Activated CD4-positive, alpha-beta memory T cell treated with anti-CD3 and anti-CD28 coated beads for 36 hours (primary cell): ENCODE data around the gene SFXN2. TPM values are rescaled to one million over a fixed set of nuclear protein-coding genes. Genes with fewer than 3 reads are reported as not detected.
"Not testable (repeated sequence)": the region's sequence is repeated elsewhere in the genome, so short reads cannot be mapped to it uniquely, and the experiment has no call there.

Experiments
- CTCF ChIA-PET: fragments of 350-600 bp; sonication (Branson Sonifier 250); formaldehyde crosslinking; loops from one replicate; lab custom pipeline; 2021; ENCODE audit warnings: antibody characterized with exemption, inconsistent platforms; lab: Charles Lee
- POLR2A ChIA-PET: fragments of 350-600 bp; sonication (Branson Sonifier 250); formaldehyde crosslinking; loops from one replicate; lab custom pipeline; 2021; ENCODE audit warnings: antibody characterized with exemption; lab: Charles Lee
- DNase-seq: peaks from one replicate; pipeline ENCODE4 v3.0.0-alpha.2; 2020
- H3K27ac Mint-ChIP-seq: one replicate; pipeline ENCODE4 v1.8.0; 2021; ENCODE audit warnings: mixed read lengths
- H3K27me3 Mint-ChIP-seq: one replicate; pipeline ENCODE4 v1.8.0; 2021; ENCODE audit warnings: mixed read lengths
- H3K36me3 Mint-ChIP-seq: one replicate; pipeline ENCODE4 v1.8.0; 2021; ENCODE audit warnings: mixed read lengths
- H3K4me1 Mint-ChIP-seq: one replicate; pipeline ENCODE4 v1.8.0; 2021; ENCODE audit warnings: low read depth, mixed read lengths
- H3K4me3 Mint-ChIP-seq: one replicate; pipeline ENCODE4 v1.8.0; 2021; ENCODE audit warnings: mild to moderate bottlenecking, mixed read lengths
- H3K9me3 Mint-ChIP-seq: one replicate; pipeline ENCODE4 v1.8.0; 2021; ENCODE audit warnings: mixed read lengths
- intact Hi-C: fragments of 100-400 bp; cut with micrococcal nuclease; formaldehyde crosslinking; loops from one replicate; pipeline ENCODE4 v1.15.1; 2023
- total RNA-seq, 2 experiments: library from RNA; stranded (reverse); gene quantifications; one replicate each; pipeline ENCODE4 v1.2.3, GENCODE V29; 2021

SFXN2 gene
- total RNA-seq, 2 experiments from 2014 or later, result 14.7 to 17.8 TPM

- peaks cover 35% of the 10 kb centered on the region for H3K4me1 Mint-ChIP-seq
- not testable (repeated sequence) for DNase-seq, H3K9me3 Mint-ChIP-seq, H3K4me3 Mint-ChIP-seq, H3K27ac Mint-ChIP-seq, H3K36me3 Mint-ChIP-seq, H3K27me3 Mint-ChIP-seq
- CTCF ChIA-PET, result interaction anchor here (1.5 to 2.7 kb wide), 3 partner anchors 11 to 240 kb away, joined by 4 to 13 read pairs (median 12); partner anchors contain the start of genes ACTR1A, ARL3 and SFXN2
- intact Hi-C loops, result loop anchor here (10.0 kb wide), 2 partner anchors 172 to 622 kb away; partner anchors contain the start of genes CNNM2 and TAF5
- POLR2A ChIA-PET, result interaction anchor here (2.0 to 3.1 kb wide), 3 partner anchors 10 to 176 kb away, joined by 4 to 19 read pairs (median 7); partner anchors contain the start of genes ARL3, CNNM2 and SFXN2
Observed at GRCh38 chr10:102742313-102742712, 27.9 kb downstream of the SFXN2 start.

- DNase-seq, result peak; percentile 23
- no peaks in the 10 kb centered on the region for H3K36me3 Mint-ChIP-seq
- POLR2A ChIA-PET, result interaction anchor here (2.0 to 3.1 kb wide), 3 partner anchors 11 to 175 kb away, joined by 4 to 19 read pairs (median 7); partner anchors contain the start of genes ARL3, CNNM2 and SFXN2
- intact Hi-C loops, result loop anchor here (1.0 to 10.0 kb wide), 6 partner anchors 29 to 622 kb away; partner anchors contain the start of genes ARL3, BORCS7, CNNM2 and SFXN2
- H3K27ac Mint-ChIP-seq, result peak overlapping the region; percentile 67
- H3K9me3 Mint-ChIP-seq, result no peaks in the 10 kb centered on the region
- no peaks in the 10 kb centered on the region for H3K27me3 Mint-ChIP-seq
- H3K4me3 Mint-ChIP-seq, result peak overlapping the region; percentile 1
- peaks cover 35% of the 10 kb centered on the region for H3K4me1 Mint-ChIP-seq
- CTCF ChIA-PET, result interaction anchor here (0.6 to 2.7 kb wide), 7 partner anchors 10 to 241 kb away, joined by 3 to 13 read pairs (median 4); partner anchors contain the start of genes ACTR1A, ARL3 and SFXN2
Observed at GRCh38 chr10:102743078-102743587, 28.7 kb downstream of the SFXN2 start.

GRCh38 chr10:102743588-102744373 is 29.3 kb downstream of the SFXN2 start, which contains the start of gene WBP1L:
Gene WBP1L, plus strand, starts transcription at chr10:102743948. Its CDS starts 106 bp downstream, at chr10:102744054.
- DNase-seq, result peak; percentile 97

GRCh38 chr10:102744374-102745051 is 30.1 kb downstream of the SFXN2 start:
- intact Hi-C loops, result loop anchor here (10.0 kb wide), 2 partner anchors 170 to 620 kb away; partner anchors contain the start of genes CNNM2 and TAF5
- Mint-ChIP-seq H3K9me3 (no peaks in the 10 kb centered on the region), H3K36me3 (no peaks in the 10 kb centered on the region), H3K4me1 (peaks cover 43% of the 10 kb centered on the region), H3K27ac (peak overlapping the region; percentile 67), H3K4me3 (peak overlapping the region; percentile 98), H3K27me3 (no peaks in the 10 kb centered on the region)
- ChIA-PET POLR2A (interaction anchor here (1.2 to 3.1 kb wide), 3 partner anchors 13 to 99 kb away, joined by 3 to 19 read pairs (median 7); partner anchors contain the start of genes ARL3 and SFXN2), CTCF (interaction anchor here (0.6 to 2.7 kb wide), 6 partner anchors 9 to 239 kb away, joined by 3 to 13 read pairs (median 3); partner anchors contain the start of genes ARL3 and SFXN2)
- peak; percentile 33 for DNase-seq

More at GRCh38 chr10:102743588-102744373, 29.3 kb downstream of the SFXN2 start, which contains the start of gene WBP1L:
- H3K27me3 Mint-ChIP-seq, result no peaks in the 10 kb centered on the region
- no peaks in the 10 kb centered on the region for H3K36me3 Mint-ChIP-seq
- POLR2A ChIA-PET, result interaction anchor here (0.7 to 3.1 kb wide), 4 partner anchors 12 to 174 kb away, joined by 3 to 19 read pairs (median 6); partner anchors contain the start of genes ARL3, CNNM2 and SFXN2
- H3K27ac Mint-ChIP-seq, result peak within 1 kb of the TSS; percentile 67
- CTCF ChIA-PET, result interaction anchor here (0.6 to 2.7 kb wide), 8 partner anchors 9 to 241 kb away, joined by 3 to 13 read pairs (median 4); partner anchors contain the start of genes ACTR1A, ARL3 and SFXN2
- H3K4me1 Mint-ChIP-seq, result peaks cover 41% of the 10 kb centered on the region
- intact Hi-C loops, result loop anchor here (1.0 to 10.0 kb wide), 6 partner anchors 29 to 621 kb away; partner anchors contain the start of genes ARL3, BORCS7, CNNM2 and SFXN2
- H3K4me3 Mint-ChIP-seq, result peak within 1 kb of the TSS; percentile 98
- H3K9me3 Mint-ChIP-seq, result no peaks in the 10 kb centered on the region

GRCh38 chr10:102745157-102745556 is 30.7 kb downstream of the SFXN2 start:
- Mint-ChIP-seq H3K9me3 (no peaks in the 10 kb centered on the region), H3K36me3 (no peaks in the 10 kb centered on the region), H3K27me3 (no peaks in the 10 kb centered on the region), H3K4me3 (peak overlapping the region; percentile 98), H3K4me1 (peaks cover 43% of the 10 kb centered on the region), H3K27ac (no peak overlapping the region)
- intact Hi-C loops, result loop anchor here (10.0 kb wide), 2 partner anchors 170 to 620 kb away; partner anchors contain the start of genes CNNM2 and TAF5
- DNase-seq, result no peak
- ChIA-PET CTCF (interaction anchor here (0.8 to 2.7 kb wide), 3 partner anchors 8 to 90 kb away, joined by 3 to 13 read pairs (median 8); partner anchors contain the start of genes ARL3 and SFXN2), POLR2A (interaction anchor here (1.2 to 3.1 kb wide), 2 partner anchors 31 to 99 kb away, joined by 3 to 19 read pairs; partner anchors contain the start of genes ARL3 and SFXN2)

- POLR2A ChIA-PET, result no interaction called here
- intact Hi-C loops, result no loop called here
- H3K9me3 Mint-ChIP-seq, result no peaks in the 10 kb centered on the region
- H3K27ac Mint-ChIP-seq, result no peak overlapping the region
- DNase-seq, result no peak
- CTCF ChIA-PET, result interaction anchor here (1.0 to 2.6 kb wide), 12 partner anchors 8 to 149 kb away, joined by 3 to 12 read pairs (median 4); partner anchors contain the start of gene WBP1L
- H3K36me3 Mint-ChIP-seq, result no peaks in the 10 kb centered on the region
- H3K4me1 Mint-ChIP-seq, result peaks cover 41% of the 10 kb centered on the region
- H3K27me3 Mint-ChIP-seq, result no peaks in the 10 kb centered on the region
- no peak overlapping the region for H3K4me3 Mint-ChIP-seq
Observed at GRCh38 chr10:102752266-102752930, 38.0 kb downstream of the SFXN2 start.

- no peaks in the 10 kb centered on the region for H3K27me3 Mint-ChIP-seq
- H3K36me3 Mint-ChIP-seq, result no peaks in the 10 kb centered on the region
- H3K4me1 Mint-ChIP-seq, result peaks cover 41% of the 10 kb centered on the region
- intact Hi-C loops, result no loop called here
- no peaks in the 10 kb centered on the region for H3K9me3 Mint-ChIP-seq
- no peak overlapping the region for H3K27ac Mint-ChIP-seq
- DNase-seq, result peak; percentile 25
- no peak overlapping the region for H3K4me3 Mint-ChIP-seq
- ChIA-PET CTCF (interaction anchor here (0.6 to 2.6 kb wide), 17 partner anchors 9 to 497 kb away, joined by 3 to 12 read pairs (median 3); partner anchors contain the start of genes ARL3, SFXN2 and WBP1L), POLR2A (no interaction called here)
Observed at GRCh38 chr10:102752934-102753664, 38.7 kb downstream of the SFXN2 start.

GRCh38 chr10:102753718-102754117 is 39.3 kb downstream of the SFXN2 start:
- no peaks in the 10 kb centered on the region for H3K36me3 Mint-ChIP-seq
- peaks cover 42% of the 10 kb centered on the region for H3K4me1 Mint-ChIP-seq
- intact Hi-C loops, result no loop called here
- no peak overlapping the region for H3K4me3 Mint-ChIP-seq
- POLR2A ChIA-PET, result no interaction called here
- H3K27ac Mint-ChIP-seq, result no peak overlapping the region
- CTCF ChIA-PET, result interaction anchor here (0.6 to 2.6 kb wide), 14 partner anchors 9 to 496 kb away, joined by 3 to 12 read pairs (median 4); partner anchors contain the start of genes ARL3, SFXN2 and WBP1L
- H3K9me3 Mint-ChIP-seq, result no peaks in the 10 kb centered on the region
- H3K27me3 Mint-ChIP-seq, result no peaks in the 10 kb centered on the region
- DNase-seq, result no peak

GRCh38 chr10:102757323-102757722 is 42.9 kb downstream of the SFXN2 start:
- DNase-seq, result no peak
- CTCF ChIA-PET, result no interaction called here
- Mint-ChIP-seq H3K27ac (no peak overlapping the region), H3K36me3 (peaks cover 3% of the 10 kb centered on the region), H3K4me3 (no peak overlapping the region), H3K4me1 (peaks cover 30% of the 10 kb centered on the region), H3K27me3 (no peaks in the 10 kb centered on the region), H3K9me3 (no peaks in the 10 kb centered on the region)
- POLR2A ChIA-PET, result interaction anchor here (1.3 kb wide), 1 partner anchor 43 kb away, joined by 3 read pairs; the partner anchor contains the start of genes ARL3 and SFXN2
- intact Hi-C loops, result no loop called here
